Fibroblast of skin of back (primary cell): ENCODE results near the gene BTC. TPM values are rescaled to one million over a fixed set of nuclear protein-coding genes. Genes with fewer than 3 reads are reported as not detected.
"Not testable (repeated sequence)": the region's sequence is repeated elsewhere in the genome, so short reads cannot be mapped to it uniquely, and the experiment has no call there.

Source experiments
- DNase-seq: peaks from one replicate; pipeline ENCODE4 v3.0.0-alpha.2; 2013
- polyA plus RNA-seq, 2 experiments: library from polyadenylated mRNA; unstranded; fragments of 120-200 nt; gene quantifications; one replicate each; pipeline ENCODE4 v1.2.1, GENCODE V29; 2013; ENCODE audit not compliant: insufficient read length in 2 of 2

BTC gene, protein sequence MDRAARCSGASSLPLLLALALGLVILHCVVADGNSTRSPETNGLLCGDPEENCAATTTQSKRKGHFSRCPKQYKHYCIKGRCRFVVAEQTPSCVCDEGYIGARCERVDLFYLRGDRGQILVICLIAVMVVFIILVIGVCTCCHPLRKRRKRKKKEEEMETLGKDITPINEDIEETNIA
- polyA plus RNA-seq (2013, experiment 1 of 2; ENCODE audit: insufficient read length) = not detected
- not detected for polyA plus RNA-seq (2013, experiment 2 of 2; ENCODE audit: insufficient read length)

DNA sequence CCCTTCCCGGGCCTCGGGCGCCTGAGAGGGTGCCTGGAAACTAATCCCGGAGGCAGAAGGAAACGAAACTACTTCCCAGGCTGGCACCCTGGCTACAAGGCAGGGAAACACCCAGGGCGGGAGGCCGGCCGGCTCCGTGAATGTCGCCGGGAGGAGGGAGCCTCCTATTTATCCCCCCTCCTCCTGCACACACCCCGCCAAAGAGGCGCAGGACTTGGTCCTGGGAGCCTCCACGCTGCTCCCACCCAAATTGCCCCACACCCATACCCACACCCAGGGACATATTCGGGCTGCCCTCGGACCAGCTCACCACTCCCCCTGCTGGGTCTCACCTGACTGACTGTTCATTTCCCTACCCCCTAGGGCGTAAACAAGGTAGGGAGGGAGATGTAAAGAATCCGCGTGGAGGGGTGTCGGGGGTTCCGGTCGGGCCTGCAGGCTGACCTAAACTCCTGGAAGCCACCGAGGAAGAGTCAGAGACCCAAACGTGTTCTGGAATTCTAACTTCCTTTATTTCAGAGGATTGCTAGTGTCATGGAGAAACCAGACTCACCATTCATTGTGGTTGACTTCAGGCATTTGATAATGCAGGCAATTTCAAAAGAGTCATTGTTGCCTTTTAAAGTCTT is at the start of gene BTC:
BTC (minus strand) TSS at position 142 of the 629 bp plus-strand sequence. CDS start 198 bp downstream, outside the sequence.
- no peak for DNase-seq

DNA sequence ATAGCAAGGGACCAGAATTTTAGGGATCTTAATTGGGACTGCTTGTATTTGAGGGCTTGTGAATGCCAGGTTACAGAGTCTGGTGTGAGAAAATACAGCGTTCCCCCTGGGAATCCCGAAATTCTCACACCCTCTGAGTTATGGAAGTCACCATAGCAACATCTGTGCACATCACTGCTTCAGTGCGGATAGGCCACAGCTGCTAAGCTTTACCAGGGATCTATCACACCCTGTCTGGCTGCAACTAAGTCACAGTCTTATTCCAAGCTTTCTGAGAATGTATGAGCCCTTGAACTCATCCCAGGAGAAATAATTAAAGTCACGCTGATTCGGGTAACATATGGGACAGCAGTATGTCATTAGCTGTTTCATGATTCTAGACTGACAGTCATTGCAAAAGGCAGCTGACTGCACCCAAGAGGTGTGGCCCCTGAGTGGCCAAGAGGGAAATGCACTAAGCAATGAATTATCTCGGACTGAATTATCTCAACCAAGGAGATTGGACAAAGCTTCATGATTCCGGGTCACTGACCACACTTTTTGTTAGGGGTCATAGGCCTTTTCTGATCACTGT is 46.7 kb upstream of the BTC start:
- no peak for DNase-seq

DNA sequence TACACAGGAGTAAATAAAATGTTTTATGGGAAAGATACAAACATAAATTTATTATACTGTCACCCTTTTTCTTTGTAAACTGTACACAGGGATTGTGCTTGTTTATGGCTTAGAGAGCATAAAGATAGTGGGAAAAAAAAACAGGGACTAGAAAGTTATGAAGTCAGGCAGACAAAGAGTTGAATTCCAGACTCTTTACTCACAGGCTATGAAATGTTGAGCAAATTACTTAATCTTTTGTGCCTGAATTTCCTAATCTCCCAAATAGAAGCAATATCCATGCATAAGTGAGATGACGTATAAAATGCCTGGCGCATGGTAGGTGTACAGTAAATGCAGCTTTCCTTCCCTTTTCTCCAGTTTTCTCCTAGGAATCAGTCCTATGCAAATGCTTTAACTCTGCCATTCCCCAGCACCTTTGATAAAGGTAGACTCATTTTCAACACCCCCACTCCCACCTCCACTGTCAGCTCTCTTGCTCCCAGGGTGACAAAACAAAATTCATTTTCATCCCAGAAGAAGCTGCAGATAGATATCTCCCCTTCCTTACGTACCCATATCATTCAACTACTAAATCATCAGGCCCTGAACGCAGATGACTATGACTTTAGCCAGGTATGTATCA is 44.5 kb upstream of the BTC start:
- peak; percentile 16 for DNase-seq

DNA sequence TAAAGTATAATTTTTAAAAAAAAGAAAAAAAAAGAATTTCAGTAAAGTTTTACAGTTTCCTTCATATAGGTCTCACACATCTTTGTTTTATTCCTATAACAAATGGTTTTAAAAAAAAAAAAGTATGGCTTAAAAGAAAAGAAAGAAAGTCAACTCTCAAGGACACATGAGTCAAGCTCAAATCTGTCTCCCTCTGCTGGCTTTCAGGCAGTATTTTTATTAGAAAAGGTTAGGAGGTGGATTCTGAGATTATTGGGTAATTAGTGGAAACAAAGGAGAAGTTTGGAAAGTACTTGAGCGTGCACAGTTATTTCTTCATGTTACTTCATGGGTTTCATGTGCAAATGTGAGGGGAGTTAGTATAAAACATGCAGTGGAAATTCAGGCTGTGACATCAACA is 36.6 kb upstream of the BTC start:
- no peak for DNase-seq

DNA sequence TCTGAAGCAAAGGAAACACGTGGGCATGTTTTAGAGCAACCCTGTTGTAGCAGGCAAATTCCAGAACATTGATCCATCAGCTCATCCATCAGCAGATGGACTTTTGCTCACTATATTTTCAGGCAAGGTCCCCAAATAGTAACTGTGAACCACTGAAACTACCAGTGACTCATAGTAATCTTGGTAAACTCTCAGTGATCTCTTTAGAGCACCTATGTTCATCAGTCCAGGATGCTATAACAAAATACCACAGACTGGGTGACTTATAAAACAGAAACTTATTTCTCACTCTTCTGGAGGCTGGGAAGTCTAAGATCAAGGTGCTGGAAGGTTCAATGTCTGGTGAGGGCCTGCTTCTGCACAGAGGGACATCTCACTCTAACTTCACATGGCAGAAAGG is 28.9 kb upstream of the BTC start:
- DNase-seq = no peak

DNA sequence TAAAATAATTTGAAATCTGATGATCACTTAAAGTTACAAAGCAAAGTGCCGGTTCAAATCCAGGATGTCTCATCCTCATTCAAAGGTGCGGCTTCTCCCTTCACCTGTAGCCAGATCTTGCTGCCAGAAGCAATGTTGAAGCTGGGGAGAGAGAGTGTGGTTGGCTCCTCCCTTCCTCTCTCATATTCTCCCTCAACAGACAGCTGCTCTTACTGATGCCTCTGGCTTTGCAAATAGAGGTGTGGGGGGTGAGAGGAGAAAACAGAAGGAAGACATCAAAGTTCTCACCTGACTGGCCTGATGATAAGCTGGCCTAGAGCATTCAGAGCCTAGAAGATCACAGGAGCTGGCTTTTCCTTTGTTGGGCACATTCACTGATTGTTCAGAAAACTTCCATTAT is 28.3 kb upstream of the BTC start:
- no peak for DNase-seq

DNA sequence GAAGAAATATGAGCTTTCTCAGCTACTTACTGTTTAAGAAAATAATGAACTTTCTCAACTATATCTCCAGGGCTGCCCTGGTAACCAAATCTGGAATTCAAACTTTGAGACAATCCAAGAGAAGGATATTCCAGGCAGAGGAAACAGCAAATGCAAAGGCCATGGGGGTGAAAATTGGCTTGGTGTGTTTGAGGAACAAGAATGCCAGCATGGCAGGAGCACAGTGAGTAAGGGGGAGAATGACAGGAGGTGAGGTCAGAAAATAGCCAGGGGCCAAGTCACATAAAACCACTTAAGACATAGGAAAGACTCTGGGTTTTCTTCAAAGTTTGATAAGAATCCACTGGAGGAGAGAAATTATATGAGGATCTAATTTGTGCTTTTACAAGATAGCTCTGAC is 27.2 kb upstream of the BTC start:
- no peak for DNase-seq

DNA sequence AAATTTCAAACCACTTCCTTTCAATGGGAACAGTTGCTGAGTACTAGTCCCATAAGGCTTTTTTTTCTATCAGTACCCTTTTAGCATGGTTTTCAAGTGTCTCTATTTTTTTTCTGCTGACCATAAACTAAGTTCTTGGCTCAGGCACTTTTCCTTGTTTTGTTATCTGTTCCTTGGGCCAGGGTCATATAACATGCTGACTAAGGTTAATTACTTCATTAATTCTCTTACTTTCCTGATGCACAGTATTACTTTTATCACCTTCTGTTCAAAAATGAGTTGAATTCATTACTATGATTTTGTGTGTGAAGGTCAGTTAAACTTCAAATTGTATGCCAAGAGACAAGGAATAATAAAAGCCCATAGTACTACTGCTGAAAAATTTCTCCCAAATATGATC is 19.7 kb upstream of the BTC start:
- DNase-seq = no peak

DNA sequence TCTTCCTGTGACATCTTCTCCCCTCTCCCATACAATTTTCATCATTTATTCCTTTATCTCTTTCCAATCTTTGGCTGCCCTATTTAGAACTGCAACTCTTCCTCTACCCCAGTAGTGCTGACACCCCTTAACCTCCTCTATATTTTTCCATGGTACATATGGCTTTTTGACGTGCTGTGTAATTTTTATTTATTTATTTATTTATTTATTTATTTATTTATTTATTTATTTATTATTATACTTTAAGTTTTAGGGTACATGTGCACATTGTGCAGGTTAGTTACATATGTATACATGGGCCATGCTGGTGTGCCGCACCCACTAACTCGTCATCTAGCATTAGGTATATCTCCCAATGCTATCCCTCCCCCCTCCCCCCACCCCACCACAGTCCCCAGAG is 17.7 kb upstream of the BTC start:
- not testable (repeated sequence) for DNase-seq

DNA sequence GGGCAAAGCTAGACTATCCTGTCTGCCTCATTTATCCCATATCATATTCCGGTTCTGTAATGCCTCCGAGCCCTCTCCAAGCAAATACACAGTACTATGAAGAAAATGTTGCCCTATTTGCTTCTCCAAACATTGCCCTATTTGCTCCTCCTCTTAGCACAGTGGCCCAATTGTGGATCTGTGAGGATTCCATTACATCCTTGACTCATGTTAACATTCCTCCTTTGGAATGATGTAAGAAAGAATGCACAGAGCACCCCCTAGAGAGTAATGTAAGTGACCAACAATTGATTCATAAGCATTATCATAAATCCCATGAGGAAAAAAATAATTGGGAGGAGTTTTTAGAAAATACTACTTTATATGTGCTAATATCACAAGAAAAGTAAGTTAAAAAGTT is 11.3 kb upstream of the BTC start:
- peak; percentile 80 for DNase-seq

DNA sequence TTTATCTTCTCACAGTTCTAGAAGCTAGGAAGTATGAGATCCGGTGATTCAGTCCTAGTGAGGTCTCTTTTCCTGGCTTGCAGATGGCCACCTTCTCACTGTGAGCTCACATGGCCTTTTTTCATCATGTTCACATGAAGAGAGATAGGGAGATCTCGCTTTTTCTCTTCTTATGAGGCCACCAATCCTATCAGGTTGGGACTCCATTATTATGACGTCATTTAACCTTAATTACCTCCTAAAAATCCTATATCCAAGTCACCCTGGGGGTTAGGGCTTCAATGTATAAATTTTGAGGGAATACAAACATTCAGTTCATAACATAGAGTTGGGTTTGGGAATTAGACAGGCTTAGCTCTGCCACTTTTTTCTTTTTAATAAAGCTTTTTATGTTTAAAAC is 6.0 kb upstream of the BTC start:
- no peak for DNase-seq

DNA sequence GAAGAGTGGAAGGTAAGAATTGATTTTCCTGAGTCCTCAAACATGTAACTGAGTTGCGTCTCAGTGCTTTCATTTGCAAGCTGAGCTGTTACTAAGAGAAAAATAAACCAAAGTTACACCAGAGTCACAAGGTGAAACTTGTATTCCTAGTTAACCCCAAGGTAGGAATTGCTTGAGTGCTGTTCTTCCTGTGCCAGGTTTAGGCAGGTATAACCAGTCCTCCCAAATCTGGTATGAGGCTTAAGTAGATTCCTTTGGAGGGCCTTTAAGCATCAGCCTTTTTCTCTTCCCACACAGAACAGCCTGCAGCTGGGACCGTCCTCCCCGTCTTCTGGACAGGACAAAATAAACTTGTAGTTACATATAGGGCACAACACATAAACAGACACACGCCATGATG is 2.3 kb upstream of the BTC start:
- DNase-seq = no peak

DNA sequence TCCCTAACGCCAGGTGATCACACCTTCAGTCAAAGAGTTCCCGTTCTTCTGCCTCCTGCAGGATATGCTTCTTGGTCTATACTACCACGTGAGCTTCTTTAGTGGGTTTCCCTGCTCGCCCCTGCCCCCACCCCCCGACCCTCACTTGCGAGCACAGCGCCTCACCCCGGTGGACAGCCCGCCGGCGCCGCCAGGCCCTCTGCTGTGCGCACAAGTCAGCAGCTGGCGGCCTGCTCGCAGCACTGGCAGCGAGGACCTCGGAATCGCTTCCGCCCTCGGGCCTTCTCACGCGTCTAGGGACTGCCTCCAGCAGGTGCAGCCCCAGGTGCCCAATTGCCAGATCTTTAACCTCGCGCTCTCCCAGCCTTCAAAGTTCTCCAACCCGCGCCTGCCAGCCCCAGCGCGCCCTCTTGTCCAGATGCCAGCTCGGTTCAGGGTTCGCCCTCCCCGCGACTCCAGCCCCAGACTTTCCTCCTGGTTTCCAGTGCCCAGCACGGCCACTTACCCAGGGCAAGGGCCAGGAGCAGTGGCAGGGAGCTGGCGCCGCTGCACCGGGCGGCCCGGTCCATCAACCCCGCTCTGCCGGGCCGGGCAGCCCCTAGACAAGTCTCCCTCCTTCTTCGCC is 454 bp downstream of the BTC start:
- DNase-seq = no peak

DNA sequence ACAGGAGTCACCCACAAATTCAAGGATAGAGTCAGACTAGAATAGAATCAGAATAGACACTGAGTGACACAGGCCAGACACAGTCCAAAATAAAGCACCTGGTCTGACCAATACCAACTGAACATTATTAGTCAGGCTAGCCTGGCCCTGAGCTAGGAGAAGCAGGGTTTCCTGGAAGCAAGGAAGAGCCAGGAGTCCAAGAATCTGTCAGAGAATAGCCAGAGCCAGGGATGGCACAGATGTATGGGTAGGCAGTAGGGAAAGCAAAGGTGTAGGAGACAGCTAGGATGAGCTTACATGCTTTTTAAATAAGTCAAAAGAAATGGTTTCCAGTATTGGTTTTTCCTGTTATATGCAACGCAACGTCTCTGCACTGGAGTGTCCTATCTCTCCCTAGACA is 3.7 kb downstream of the BTC start:
- no peak for DNase-seq

DNA sequence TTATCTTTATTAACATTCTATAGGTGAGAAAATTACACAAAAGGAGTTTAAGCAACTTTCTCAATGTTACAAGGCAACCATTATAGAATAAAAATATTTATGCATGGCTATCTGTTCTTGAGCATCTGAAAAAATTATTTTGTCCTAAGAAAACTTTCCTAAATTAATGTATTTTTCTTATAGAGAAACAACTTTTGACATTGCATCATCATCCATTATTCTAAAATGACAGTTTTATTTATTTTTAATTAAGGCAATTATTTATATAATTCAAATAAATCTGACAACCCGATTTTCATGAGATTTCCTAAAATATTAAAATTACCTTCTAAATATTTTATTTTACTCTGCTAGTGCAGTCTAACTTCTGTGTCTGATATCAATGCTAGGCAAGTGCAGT is 4.8 kb downstream of the BTC start:
- DNase-seq = no peak

DNA sequence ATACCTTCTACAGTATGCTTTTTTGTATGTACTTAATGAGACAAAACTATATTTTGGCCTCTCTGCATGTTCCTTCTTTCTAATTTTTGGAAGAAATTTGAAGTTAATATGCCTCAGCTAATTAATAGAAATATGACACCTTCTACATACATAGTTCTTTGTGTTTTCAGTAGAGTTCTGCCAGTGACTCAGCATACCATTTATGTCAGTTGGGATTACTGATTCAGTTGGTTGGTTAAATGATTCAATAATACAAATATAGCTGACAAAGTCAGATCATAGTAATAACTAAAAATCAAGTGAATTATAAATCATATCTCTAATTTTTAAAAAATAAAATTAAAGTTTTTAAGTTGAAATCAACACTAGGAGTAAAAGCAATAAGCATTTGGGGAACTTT is 16.8 kb downstream of the BTC start:
- DNase-seq = peak; percentile 18

DNA sequence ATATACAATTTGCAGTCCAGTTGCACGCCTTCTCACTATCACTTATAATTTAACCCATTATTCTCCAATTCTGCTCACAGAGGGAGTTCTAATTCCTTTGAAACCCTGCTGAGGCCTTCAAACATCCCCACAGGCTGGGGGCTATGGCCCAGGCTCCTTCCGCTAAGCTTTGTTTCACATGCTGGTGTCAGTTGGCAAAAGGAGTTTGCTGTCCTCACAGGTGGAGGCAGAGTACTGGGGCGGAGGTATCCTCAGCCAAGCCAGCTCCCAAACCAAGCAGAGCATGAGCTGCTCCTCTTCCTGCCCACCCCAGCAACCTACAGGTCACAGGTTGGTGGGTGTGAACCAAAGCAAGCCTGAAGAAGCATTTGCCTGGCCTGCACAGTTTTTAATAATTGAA is 21.5 kb downstream of the BTC start:
- DNase-seq = no peak

DNA sequence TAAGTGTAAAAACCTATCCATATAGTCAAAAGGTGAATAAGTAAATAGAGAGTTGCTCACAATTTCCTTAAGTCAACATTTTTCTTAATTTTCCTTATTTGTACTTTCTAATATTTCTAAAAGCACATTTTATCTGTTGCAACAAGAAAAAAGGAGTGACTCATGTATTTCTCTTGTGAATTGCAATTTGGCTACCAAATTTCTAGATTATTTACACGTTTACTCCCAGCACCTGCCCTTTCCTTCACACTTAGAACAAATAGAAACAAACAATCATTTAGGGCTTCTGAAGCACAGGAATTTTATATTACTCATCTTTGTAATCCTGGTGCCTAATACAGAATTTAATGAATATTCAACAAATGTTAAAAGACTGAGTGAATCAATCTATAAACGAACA is 22.2 kb downstream of the BTC start:
- no peak for DNase-seq

DNA sequence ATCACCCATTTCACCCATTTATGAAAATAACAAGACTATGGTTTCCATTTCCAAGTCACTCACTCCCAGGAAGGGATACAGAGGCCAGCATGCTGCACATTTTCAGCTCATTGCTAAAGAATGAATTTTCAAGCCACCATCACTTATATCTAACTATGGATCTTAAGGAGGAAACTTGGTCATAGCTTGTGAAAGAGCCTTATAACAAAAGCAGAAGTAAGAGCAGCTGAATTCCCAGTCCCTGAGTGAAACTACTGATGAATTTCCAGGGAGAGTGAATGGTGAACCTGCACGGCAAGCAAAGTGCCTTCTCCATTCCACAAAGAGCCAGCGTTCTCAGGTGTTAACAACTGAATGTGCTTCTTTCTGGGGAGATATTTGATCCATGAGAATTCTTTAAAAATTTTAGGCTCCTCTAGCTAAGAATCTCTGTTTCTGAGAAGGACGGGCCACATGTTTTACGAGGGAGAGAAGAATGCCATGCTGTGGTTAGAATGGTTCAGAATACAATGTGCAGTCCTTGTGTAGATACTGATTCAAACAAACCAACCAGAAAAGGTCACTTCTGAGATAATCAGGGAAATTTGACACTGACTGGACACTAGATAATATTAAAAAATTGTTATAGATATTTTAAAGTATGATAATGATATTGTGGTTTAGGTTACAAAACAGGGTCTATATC is 24.0 kb downstream of the BTC start:
- DNase-seq = no peak

DNA sequence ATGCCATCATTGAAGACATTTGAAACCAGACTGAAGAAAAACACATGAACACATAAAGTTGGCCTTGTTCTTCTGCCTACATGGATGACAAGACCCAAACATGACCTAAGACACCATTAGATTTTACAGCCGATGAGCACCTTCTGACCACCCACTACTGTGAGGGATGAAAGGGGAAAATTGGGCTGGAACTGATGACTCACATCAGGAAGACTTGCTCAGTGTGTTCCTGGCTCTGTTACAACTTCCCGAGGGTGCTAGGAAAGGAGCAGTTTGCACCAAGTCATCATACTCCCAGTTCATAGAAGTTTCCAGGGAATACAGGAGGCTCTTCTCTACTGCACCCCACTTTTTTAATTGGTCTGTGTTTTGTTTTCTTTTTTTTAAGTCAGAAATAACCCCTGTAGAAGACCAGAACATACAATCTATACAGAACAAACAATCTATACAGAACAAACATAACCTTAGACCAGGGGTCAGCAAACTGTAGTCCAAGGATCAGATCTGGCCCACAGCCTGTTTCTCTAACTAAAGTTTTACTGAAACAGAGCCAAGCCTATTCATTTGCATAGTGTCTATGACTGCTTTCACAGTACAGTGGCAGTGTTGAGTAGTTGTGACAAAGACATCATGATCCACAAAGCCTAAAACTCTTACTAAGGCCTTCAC is 25.3 kb downstream of the BTC start:
- DNase-seq = peak; percentile 11

DNA sequence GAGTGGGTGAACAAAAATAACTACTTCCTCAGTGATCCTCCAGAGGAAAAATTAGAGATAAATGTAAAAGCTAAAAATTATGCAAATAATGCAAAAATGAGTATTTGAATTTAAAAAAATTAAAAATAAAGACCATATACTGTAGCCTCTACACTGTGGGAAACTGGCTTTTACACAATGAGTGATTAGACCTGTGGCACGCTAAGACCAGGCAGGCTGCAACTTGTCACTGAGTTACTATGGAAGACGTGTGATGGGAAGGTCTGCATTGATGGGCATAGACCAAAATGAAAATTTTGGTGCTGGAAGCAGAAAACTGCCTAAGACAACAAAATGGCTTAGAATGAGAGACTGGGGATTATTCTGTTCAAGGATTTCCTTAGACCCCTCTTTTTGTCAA is 30.2 kb downstream of the BTC start:
- no peak for DNase-seq

DNA sequence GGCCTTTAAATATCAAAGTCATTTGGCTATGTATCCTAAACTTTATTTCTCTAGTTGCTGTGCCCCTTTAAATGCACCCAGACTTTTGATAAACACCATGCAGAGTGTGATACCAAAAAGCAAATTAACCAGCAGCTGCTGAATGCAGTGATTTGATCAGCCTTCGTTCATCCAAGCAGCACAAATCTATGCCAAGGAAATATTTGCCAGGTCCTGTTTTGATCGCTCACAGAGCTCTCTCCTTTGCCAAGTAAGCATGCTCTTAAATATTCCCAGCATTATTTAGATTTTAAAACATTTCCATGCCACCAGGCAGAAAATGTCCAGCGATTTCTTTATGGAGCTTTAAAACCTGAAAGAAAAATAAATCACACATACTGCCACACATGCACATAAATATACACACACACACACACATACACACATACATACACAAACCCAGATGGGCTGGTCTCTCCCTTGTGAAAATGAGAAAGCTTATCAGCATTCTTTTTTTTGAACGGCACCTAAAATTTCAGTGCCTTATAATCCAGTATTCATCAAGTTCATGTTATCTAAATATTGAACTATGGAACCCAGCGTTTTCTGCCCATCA is 35.7 kb downstream of the BTC start:
- no peak for DNase-seq
